Right lobe of liver (tissue), 6 donors: ENCODE results near the gene ERC2. TPM values are rescaled to one million over a fixed set of nuclear protein-coding genes. Genes with fewer than 3 reads are reported as not detected.

Experiments
- ATAC-seq, 4 donors: fragments of 200-7000 bp; cut with Tn5 transposase; one replicate each; pipeline ENCODE4 v1.9.1; 2020; ENCODE audit warnings: mild to moderate bottlenecking in 4 of 4, moderate library complexity in 4 of 4
- DNase-seq, 3 donors: peaks; one replicate each; pipeline ENCODE4 v3.0.0-alpha.2; 2020
- H3K27ac ChIP-seq, 3 donors: fragments of 200-600 bp; one replicate each; pipeline ENCODE4 v1.8.0; 2022
- H3K27me3 ChIP-seq, 2 donors: fragments of 200-600 bp; one replicate each; pipeline ENCODE4 v1.8.0; 2022
- H3K36me3 ChIP-seq, 4 donors: fragments of 200-600 bp; sonication (generic) in 1 of 4; one replicate each; pipeline versions ENCODE4 v1.5.1 to v1.8.0; 2017 to 2022; ENCODE audit warnings: control low read depth in 1 of 4
- H3K4me1 ChIP-seq, 4 donors: fragments of 200-600 bp; sonication (generic) in 1 of 4; one replicate each; pipeline versions ENCODE4 v1.5.1 to v1.8.0; 2017 to 2022; ENCODE audit warnings: control low read depth in 1 of 4
- H3K4me3 ChIP-seq, 3 donors: fragments of 200-600 bp; one replicate each; pipeline ENCODE4 v1.8.0; 2022
- H3K9me3 ChIP-seq, 4 donors: fragments of 200-600 bp; sonication (generic) in 1 of 4; one replicate each; pipeline versions ENCODE4 v1.5.1 to v1.8.0; 2017 to 2022; ENCODE audit warnings: control low read depth in 1 of 4
- CTCF ChIP-seq, 4 donors: fragments of 200-600 bp in 3 of 4; fragments of 450-650 bp in 1 of 4; IDR thresholded peaks; one replicate each; pipeline versions ENCODE4 v1.5.1 to v1.8.0; 2016 to 2022; ENCODE audit warnings: antibody characterized with exemption in 4 of 4, mild to moderate bottlenecking in 2 of 4
- POLR2A ChIP-seq: fragments of 450-650 bp; IDR thresholded peaks from one replicate; pipeline ENCODE4 v1.6.1; 2017; ENCODE audit warnings: antibody characterized with exemption, mild to moderate bottlenecking
- WGBS: methylation state at CpG from one replicate; pipeline ENCODE4 v1.1.6; 2018; ENCODE audit warnings: low coverage, low lambda C conversion rate; ENCODE audit not compliant: insufficient coverage; ENCODE audit errors: missing lambda C conversion rate; 5-methylcytosine and 5-hydroxymethylcytosine counted together
- intact Hi-C, 2 donors: fragments of 100-400 bp; cut with DNase I; formaldehyde crosslinking; loops; one replicate each; pipeline versions ENCODE4 v1.11.2 to v1.14.1; 2022
- total RNA-seq, 6 experiments: library from RNA; depleted of rRNA in 2 of 6; stranded (reverse); fragments of >200 nt in 2 of 6; fragmentation: NEBNext Ultra II Directional in 3 of 6; extraction: Animal tissue kit (Norgen Biotek cat#: 25700) in 3 of 6; gene quantifications; one replicate each; pipeline versions ENCODE4 v1.1.0 to v1.2.4, GENCODE V29; 2016 to 2023
- donor health status: DM: no; HTN: yes; CAD: no.
- donor health status: DM: no; HTN: no; CAD: no.
- donor health status: DM: no; HTN: no; CAD: no.
- donor health status: DM: no; HTN: yes; CAD: no.
- donor health status: DM: no; HTN: yes; CAD: no.

ERC2 gene
- total RNA-seq, 6 experiments from 2014 or later, result not detected

GRCh38 chr3:55630921-55631299 lies 837.4 kb downstream of the ERC2 start:
- TF ChIP-seq POLR2A (no peak), CTCF (IDR thresholded peaks at IDR 0.05) (no peak)
- H3K27ac ChIP-seq, result no peak overlapping the region
- intact Hi-C loops, result no loop called here
- ATAC-seq (no peak), DNase-seq (no peak)
- H3K36me3 ChIP-seq, result no peaks in the 10 kb centered on the region
- 82% methylated on average over 1 of the region's 1 CpG for WGBS
- no peaks in the 10 kb centered on the region for H3K27me3 ChIP-seq
- no peaks in the 10 kb centered on the region for H3K9me3 ChIP-seq
- H3K4me1 ChIP-seq, result peaks cover 0 to 8% (median 0%) of the 10 kb centered on the region in 4 donors
- no peak overlapping the region for H3K4me3 ChIP-seq

DNA sequence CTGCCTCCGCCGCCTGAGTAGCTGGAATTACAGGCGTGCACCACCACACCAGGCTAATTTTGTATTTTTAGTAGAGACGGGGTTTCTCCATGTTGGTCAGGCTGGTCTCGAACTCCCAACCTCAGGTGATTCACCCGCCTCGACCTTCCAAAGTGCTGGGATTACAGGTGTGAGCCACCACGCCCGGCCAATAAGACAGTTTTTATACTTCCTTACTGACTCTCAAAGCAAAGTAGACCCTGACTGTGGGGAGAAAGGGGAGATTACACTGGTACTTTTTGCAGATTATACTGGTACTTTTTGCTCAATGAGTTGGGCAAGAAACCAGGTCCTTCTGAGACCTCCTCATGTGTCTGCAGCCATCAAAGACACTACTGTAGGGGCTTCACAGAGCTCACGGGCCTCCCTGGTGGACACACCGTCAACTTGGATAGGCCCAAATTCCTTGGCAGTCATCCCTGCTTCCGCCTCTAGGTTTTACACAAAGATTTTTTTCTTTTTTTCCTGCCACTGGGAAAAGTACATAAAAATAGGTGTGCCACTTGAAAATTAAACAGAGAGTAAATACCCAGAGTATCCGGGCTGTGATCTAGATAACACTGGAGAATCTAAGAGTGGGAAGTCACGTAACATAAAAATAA lies 837.9 kb downstream of the ERC2 start:
- ATAC-seq (no peak), DNase-seq (no peak)
- Histone ChIP-seq H3K27me3 (no peaks in the 10 kb centered on the region), H3K27ac (no peak overlapping the region), H3K9me3 (no peaks in the 10 kb centered on the region), H3K4me3 (no peak overlapping the region), H3K36me3 (no peaks in the 10 kb centered on the region), H3K4me1 (peaks cover 0 to 8% (median 0%) of the 10 kb centered on the region in 4 donors)
- intact Hi-C loops, result no loop called here
- TF ChIP-seq CTCF (IDR thresholded peaks at IDR 0.05) (no peak), POLR2A (no peak)
- 89% methylated on average over 14 of the region's 14 CpGs for WGBS

GRCh38 chr3:55629432-55629831 lies 838.8 kb downstream of the ERC2 start:
- no peaks in the 10 kb centered on the region for H3K36me3 ChIP-seq
- intact Hi-C loops, result no loop called here
- DNase-seq (peak in 1 of 3 donors; percentile 46), ATAC-seq (no peak)
- H3K27me3 ChIP-seq, result no peaks in the 10 kb centered on the region
- no peak overlapping the region for H3K27ac ChIP-seq
- no peak overlapping the region for H3K4me3 ChIP-seq
- H3K4me1 ChIP-seq, result peaks cover 0 to 8% (median 0%) of the 10 kb centered on the region in 4 donors
- 5% methylated on average over 1 of the region's 1 CpG for WGBS
- H3K9me3 ChIP-seq, result no peaks in the 10 kb centered on the region
- TF ChIP-seq CTCF (IDR thresholded peaks at IDR 0.05) (no peak), POLR2A (no peak)

DNA sequence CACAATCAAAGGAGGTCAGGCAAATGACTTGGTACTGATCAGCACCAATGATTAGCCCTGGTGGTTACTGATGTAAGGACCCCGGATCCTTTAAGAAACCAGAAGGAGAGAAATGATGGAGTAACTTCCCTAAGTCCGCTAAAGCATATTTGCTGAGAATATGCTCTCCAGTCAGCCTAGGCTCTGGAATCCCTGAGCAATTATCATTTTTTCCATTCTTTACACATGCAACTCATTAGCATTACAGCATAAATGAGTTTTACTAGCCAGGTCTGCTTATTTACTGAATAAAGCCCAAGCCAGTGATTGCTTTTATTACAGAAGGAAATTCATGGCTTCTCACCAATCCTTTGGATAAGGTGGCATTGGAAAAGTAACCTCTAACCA lies 842.0 kb downstream of the ERC2 start:
- WGBS, result 34% methylated on average over 2 of the region's 2 CpGs
- Histone ChIP-seq H3K4me3 (no peak overlapping the region), H3K4me1 (peaks cover 0 to 14% (median 0%) of the 10 kb centered on the region in 4 donors), H3K27ac (no peak overlapping the region), H3K36me3 (no peaks in the 10 kb centered on the region), H3K9me3 (no peaks in the 10 kb centered on the region), H3K27me3 (no peaks in the 10 kb centered on the region)
- DNase-seq, result no peak
- no peak for ATAC-seq
- TF ChIP-seq POLR2A (no peak), CTCF (IDR thresholded peaks at IDR 0.05) (no peak)
- intact Hi-C loops, result no loop called here
